Measurements from ENCODE around the gene CAMSAP3.
"Not testable (repeated sequence)": the region's sequence is repeated elsewhere in the genome, so short reads cannot be mapped to it uniquely, and the experiment has no call there.

The CAMSAP3 gene

DNA sequence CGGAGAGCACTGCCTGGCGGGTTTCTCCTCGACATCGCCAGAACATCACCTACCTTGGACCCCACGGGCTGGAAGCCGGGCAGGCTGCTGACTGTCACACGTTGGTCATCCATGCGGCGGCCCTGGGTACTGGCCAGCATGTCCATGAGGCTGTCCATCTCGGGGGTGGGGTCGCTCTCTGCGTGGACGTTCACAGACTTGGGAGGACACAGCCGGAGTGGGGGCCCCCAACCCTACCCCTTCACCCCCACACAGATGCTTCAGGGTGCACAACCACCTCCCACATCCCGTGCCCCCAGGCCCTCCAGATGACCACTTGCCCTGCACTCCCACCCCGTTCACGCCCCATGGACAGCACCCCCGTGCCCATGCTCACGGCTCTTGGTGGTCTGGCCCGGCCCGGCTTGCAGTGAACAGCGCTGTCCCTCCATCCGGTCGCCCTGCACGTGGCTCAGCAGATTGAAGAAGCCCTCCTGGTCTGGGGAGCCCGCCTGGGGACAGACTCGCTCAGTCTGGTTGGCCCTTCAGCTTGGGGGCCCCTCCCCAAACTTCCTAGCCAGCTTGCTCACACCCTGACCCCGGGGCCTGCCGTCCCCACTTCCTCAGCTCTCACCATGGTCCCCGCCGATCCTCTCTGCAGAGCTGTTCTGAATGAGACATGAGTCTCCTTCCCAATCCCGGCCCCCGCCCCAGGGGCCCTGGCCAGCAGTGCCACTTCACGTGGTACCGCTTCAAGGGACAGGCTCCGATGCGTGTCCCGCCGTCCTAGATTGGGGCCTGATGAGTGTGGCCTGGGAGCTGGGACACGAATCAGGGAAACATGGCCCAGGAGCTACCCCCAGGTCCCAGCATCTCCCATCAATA lies 36.9 kb downstream of the CAMSAP3 start:
- DNase-seq (ENCODE audit: low spot score): no peak

DNA sequence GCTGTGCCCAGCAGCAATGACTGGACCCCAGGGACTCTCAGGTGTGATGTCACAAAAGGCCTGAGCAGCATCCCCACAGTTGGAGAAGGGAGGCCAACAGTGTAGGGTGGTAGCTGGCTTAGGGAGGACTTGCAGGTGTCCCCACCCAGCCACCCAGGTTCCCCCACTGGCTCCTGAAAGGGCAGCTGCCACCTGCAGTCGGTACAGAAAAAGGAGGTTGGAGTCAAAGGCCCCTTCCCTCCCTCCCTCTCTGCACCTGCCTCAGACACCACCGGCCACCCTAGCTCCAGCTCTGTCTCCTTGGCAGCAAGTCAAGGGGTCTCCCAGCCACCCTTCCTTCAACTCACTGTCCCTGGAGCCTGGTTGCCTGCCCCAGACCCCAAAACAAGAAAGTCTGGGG lies 38.0 kb downstream of the CAMSAP3 start, which contains the start of gene PCP2:
PCP2 (minus strand) TSS at position 22 of the 400 bp plus-strand sequence. CDS start 262 bp downstream, outside the sequence.
- no peak for DNase-seq (ENCODE audit: low spot score)

DNA sequence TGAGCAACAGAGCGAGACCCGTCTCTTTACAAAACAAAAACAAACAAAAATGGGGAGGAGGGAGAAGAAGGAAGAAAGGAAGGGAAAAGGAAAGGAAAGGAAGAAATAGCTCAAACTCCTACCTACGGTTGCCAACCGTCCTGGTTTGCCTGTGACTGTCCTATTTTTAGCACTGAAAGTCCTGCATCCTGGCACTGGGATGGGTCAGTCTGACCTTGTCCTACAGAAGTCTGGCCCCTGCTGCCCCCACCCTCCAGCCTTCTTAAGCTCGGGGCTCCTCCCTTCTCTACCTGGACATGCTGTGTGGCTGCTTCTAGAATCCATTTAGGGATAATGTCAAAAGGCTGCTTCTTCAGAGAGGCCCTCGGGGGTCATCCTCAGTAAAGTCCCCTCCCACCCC lies 40.0 kb downstream of the CAMSAP3 start:
- DNase-seq (ENCODE audit: low spot score): no peak

DNA sequence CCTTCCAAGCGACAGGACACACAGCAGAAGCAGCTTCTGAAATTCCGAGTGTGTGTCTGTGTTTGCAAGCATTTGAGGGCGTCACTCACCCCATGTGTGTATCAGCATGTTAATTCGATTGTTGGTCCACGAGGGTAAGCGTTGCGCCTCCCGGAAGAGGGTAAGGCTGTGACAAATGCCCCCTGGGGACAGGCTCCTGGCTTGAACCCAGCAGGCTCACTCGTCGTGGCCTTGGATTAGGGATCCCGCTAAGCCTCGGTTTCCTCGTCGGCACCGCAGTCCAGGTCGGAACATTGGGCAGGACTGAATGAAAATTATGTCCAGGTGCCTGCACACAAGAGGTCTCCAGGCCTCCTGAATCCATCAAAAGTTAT lies 40.6 kb downstream of the CAMSAP3 start:
- no peak for DNase-seq (ENCODE audit: low spot score)

DNA sequence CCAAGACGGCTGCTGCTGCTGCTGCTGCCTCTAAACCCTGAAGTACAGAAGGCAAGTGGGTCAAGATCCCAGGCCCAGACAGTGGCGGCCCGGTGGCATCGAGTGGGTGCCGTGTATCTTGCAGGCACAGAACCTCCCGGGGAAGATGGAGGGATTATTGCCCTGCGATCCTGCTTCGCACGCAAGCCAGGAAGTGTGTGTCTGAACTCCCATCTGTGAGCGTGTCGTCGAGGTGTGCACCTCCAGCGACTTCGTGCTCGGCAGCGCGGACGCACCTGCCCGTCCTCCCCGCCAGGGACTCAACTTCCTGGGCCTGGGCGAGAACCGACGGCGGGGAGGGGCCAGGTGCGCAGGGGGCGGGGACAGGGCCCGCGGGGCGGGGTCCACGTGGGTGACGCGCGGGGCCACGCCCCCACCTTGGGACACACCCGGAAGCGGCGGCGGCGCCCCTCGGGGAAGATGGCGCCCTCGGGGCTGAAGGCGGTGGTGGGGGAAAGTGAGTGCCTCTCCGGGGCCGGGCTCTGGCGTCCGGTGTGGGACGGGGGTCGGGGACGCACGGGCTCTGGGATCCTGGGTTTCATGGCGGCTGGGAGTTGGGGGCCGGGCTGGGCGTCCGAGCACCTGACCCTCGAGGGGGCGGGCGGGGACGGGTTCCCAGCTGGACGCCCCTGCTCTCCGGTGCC lies 41.2 kb downstream of the CAMSAP3 start, which contains the start of gene STXBP2:
STXBP2 (plus strand) TSS at position 420 of the 683 bp plus-strand sequence; CDS start at position 460, 40 bp downstream.
- DNase-seq (ENCODE audit: low spot score): peak; percentile 68

DNA sequence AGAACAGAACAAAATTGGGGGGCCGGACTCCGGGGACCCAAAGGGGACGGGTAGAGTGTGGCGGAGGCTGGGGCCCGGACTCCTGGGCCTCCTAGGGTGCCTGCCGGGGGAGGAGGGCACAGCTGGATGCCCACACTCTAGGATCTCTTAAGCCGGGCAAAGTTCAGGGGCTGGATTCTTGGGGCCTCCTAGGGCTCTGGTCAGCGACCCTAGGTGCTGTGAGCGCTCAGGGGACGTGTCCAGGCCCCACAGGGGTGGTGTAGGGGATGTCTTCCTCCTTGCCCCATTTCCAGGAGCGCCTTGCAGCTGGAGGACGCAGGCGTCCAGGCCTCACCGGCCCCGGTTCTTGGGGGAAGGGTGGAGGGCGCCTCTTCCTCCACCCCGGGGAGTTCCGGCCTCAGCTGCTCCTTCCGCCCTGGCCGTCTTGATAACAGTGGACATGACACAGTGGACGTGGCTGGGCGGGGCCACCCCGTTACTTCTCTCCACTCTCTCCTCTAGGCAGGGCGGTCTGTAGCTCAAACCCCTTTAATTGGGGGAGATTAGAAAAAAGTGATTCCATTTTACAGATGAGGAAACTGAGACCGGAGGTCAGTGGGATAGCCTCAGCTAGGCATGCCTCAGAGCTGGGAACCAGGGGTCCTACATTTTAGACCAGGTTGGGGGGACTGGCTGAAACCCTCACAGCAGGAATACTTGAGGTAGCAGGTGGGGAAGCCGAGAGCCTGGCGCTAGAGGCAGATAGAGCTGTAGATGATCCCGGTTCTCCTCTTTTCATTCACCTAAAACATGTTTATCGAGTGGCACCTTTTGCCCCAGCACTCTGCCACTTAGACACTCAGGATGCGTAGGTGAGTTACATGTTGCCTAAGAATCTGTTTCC lies 42.0 kb downstream of the CAMSAP3 start:
- DNase-seq (ENCODE audit: low spot score): no peak

DNA sequence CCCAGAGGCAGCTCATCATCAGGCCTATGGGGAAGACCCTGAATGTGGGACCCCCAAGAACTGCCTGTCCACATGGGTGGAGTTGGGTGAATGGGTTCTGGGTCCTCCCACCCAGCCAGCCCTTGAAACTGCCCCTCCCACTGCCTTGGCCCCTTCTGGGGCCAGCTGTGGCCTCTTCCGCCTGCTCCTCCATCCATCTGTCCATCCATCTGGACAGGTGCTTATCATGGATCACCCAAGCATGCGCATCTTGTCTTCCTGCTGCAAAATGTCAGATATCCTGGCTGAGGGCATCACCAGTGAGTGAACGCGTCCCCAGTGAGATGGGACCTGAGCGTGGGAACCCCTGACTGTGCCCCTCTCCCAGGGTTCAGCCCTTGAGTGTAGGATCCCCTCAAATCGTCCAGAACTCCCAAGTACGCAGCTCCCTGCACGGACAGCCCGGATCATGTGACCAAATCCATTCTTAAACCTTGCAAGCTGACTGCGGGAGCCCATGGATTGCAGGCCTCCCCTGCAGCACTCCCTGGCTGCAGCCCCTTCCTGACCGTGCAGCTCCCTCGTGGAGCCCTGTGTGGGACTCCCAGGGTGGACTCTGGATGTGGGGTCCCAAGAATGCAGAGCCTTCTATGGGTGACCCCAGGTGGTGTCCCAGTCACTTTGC lies 43.3 kb downstream of the CAMSAP3 start:
- no peak for DNase-seq (ENCODE audit: low spot score)

DNA sequence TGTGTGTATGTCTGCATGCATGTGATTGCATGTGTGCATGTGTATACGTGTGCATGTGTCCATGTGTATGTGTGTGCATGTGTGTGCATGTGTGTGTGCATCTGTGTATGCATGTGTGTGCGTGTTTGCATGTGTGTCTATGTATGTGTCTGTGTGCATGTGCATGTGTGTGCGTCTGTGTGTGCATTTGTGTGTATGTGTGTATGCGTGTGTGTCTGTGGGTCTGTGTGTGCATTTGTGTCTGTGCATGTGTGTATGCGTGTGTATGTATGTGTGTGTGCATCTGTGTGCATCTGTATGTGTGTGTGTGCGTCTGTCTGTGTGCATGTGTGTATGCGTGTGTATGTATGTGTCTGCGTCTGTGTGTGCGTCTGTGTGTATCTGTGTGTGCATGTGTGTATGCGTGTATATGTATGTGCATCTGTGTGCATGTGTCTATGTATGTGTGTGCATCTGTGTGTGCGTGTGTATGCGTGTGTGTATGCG lies 44.2 kb downstream of the CAMSAP3 start:
- DNase-seq (ENCODE audit: low spot score): no peak

DNA sequence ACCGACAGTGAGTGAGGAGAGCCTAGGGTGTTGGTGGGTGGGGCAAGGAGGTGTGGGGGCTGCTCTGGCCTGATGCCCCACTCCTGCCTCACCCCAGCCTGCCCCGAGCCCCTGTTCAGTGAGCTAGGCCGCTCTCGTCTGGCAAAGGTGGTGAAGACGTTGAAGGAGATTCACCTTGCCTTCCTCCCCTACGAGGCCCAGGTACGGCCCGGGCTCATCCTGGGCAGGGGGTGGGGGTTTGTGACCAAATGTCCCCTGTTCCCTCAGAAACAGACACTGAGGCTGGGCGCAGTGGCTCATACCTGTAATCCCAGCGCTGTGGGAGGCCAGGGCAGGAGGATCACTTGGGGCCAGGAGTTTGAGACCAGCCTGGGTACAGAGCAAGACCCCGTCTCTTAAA lies 45.1 kb downstream of the CAMSAP3 start:
- no peak for DNase-seq (ENCODE audit: low spot score)

DNA sequence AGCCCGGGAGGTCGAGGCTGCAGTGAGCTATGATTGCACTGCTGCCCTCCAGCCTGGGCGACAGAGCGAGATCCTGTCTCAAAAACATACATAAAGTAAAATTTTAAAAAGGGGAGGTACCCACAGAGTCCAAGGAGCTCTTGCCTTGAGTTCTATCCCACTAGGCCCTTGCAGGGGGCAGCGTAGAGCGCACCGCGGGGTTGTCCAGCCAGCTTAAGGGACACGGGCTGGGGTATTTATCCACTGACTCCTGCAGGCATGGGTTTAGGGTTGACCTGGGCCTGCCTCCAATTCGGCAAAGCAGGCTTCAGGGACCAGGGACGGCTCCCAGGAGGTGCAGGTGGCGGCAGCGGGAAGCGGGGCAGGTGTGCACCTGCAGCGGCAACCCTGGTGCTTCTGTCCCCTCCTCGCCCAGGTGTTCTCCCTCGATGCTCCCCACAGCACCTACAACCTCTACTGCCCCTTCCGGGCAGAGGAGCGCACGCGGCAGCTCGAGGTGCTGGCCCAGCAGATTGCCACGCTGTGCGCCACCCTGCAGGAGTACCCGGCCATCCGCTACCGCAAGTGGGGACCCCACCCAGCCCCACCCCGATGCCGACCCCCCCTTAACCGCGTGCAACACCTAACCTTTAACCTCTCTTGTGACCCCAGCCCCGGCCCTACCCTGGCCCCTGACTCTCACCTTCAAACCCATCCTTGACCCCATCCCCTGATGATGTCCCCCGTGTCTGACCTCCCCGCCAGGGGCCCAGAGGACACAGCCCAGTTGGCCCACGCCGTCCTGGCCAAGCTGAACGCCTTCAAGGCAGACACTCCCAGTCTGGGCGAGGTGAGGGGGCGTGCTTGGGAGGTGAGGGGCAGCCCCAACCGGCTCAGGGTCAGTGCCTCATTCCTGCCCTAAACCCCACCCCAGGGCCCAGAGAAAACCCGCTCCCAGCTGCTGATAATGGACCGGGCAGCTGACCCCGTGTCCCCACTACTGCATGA lies 45.9 kb downstream of the CAMSAP3 start:
- DNase-seq (ENCODE audit: low spot score): no peak

DNA sequence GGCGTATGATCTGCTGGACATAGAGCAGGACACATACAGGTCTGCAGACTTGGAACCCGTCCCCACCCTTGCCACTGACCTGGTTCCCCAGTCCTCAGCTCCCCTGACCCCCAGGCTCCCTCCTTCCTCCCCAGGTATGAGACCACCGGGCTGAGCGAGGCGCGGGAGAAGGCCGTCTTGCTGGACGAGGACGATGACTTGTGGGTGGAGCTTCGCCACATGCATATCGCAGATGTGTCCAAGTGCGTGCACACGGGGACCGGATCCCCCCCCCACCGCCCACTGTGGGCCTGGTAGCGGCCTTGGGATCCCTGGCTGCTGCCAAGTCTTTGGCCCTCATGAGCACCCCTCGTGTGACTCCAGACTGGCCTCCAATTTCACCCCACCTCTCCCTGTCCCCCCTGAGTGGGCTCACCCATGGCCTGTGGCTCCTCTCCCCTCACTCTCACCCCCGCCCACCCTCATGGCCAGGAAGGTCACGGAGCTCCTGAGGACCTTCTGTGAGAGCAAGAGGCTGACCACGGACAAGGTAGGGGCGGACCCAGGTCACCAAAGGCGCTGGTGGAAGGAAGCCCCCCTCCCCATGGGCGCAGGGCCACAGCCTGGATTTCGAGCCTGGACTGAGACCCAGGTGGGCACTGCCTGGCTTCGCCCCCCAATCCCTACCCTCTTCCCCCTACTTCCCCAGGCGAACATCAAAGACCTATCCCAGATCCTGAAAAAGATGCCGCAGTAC lies 46.8 kb downstream of the CAMSAP3 start:
- no peak for DNase-seq (ENCODE audit: low spot score)

DNA sequence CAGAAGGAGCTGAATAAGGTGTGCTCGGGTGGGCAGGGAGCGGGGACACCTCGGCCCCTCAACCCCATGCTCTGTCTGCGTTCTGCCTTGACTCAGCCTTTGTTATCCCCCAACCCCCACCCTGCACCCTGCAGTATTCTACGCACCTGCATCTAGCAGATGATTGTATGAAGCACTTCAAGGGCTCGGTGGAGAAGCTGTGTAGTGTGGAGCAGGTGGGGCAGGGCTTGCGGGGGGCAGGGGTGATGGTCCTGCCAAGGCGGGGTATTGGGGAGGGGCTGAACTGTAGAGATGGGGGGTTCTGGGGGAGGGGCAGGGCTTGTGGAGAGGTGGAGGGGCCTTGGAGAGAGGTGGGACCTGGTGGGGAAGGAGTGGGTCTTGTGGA lies 47.4 kb downstream of the CAMSAP3 start:
- no peak for DNase-seq (ENCODE audit: low spot score)

DNA sequence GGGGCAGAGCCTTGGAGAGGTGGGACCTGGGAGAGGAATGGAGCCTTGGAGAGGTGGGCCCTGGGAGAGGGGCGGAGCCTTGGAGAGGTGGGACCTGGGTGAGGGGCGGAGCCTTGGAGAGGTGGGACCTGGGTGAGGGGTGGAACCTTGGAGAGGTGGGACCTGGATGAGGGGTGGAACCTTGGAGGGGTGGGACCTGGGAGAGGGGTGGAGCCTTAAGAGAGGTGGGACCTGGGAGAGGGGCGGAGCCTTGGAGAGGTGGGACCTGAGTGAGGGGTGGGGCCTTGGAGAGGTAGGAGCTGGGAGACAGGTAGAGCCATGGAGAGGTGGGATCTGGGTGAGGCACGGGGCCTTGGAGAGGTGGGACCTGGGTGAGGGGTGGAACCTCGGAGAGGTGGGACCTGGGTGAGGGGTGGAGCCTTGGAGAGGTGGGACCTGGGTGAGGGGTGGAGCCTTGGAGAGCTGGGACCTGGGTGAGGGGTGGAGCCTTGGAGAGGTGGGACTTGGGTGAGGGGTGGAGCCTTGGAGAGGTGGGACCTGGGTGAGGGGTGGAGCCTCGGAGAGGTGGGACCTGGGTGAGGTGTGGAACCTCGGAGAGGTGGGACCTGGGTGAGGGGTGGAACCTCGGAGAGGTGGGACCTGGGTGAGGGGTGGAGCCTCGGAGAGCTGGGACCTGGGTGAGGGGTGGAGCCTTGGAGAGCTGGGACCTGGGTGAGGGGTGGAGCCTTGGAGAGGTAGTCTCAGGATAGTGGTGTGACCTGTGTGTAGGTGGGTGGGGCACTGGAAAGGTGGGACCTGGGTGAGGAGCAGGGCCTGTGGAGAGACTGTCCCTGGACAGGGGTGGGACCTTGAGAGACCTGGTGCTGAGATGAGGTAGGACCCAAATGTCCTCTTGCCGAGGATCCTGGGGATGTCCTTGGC lies 48.2 kb downstream of the CAMSAP3 start:
- DNase-seq (ENCODE audit: low spot score): not testable (repeated sequence)

DNA sequence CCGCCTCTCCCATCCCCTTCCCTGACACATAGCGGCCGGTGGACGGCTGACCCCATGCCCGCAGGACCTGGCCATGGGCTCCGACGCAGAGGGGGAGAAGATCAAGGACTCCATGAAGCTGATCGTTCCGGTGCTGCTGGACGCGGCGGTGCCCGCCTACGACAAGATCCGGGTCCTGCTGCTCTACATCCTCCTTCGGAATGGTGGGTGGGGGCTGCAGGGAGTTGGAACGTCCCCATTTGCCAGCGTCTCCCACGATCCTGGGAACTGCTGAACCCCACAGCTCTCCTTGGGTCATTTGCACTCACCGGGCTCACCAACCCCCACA lies 48.9 kb downstream of the CAMSAP3 start:
- DNase-seq (ENCODE audit: low spot score): no peak

DNA sequence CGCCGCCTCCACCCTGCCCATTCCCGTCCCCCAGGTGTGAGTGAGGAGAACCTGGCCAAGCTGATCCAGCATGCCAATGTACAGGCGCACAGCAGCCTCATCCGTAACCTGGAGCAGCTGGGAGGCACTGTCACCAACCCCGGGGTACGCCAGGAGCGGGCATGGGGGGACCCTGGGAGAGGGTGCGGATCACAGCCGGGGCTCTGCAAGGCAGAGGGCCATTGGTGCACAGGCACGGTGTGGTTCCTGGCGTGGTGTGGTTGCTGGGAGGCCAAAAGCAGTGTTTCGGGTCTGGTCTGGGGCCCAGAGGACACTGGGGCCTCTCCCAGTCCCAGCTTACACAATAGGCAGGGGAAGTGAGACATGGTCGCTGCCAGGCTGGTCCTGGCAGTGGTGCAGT lies 49.5 kb downstream of the CAMSAP3 start:
- no peak for DNase-seq (ENCODE audit: low spot score)

DNA sequence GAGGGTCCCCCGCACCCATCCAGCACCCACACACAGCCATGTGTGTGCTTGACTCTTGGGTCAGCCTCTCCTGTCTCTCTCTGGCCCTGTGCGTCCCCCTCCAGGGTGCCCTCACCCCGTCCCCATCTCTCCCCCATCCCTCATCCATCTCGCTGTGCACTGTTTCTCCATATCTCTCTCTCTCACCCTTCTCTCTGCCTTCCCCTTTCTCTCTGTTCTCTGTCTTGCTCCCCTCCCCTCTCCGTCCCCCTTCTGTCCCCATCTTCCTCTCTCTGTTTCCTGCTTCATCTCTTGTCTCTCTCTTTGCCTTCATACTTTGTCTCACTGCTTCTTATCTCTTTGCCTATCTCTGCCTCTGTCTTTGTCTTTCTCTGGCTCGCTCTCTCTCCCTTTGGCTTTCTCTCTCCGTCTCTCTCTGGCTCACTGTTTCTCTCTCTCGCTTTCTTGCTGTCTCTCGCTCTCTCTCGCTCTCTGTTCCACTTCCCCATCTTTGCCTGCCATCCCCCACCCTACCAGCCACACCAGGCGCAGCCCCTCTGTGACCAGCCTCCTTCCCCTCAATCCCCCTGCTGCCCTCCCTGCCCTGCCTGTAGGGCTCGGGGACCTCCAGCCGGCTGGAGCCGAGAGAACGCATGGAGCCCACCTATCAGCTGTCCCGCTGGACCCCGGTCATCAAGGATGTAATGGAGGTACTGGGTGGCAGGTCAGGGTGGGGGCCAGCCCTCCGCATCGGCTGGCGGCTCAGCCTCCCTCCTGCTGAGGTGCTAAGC lies 50.2 kb downstream of the CAMSAP3 start:
- no peak for DNase-seq (ENCODE audit: low spot score)

DNA sequence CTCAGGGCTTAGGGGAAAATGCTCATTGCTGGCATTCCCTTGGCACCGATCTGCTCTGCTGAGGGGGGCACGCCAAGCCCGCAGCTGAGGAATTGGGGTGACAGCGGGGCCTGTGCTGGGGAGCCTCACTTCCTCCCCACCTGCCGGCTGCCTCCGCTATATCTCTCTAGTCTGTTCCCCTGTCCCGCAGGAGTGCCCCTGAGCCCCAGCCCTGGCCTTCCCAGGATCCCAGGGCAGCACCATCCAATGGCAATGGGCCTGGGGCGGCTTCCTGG lies 50.7 kb downstream of the CAMSAP3 start:
- DNase-seq (ENCODE audit: low spot score): no peak

DNA sequence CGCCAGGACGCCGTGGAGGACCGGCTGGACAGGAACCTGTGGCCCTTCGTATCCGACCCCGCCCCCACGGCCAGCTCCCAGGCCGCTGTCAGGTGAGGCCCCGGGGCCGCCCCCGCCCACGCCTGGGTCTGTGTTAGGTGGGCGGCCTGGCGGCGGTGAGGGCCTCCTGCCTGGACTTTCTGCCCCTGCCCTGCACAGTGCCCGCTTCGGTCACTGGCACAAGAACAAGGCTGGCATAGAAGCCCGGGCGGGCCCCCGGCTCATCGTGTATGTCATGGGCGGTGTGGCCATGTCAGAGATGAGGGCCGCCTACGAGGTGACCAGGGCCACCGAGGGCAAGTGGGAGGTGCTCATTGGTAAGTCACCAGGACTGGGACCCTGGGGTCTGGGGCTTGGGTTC lies 51.5 kb downstream of the CAMSAP3 start:
- no peak for DNase-seq (ENCODE audit: low spot score)
